Keratinocyte (primary cell): ENCODE measurements around the gene NCKAP5. TPM values are rescaled to one million over a fixed set of nuclear protein-coding genes. Genes with fewer than 3 reads are reported as not detected.

ENCODE experiments used
- DNase-seq: peaks from one replicate; pipeline ENCODE4 v3.0.0-alpha.2; 2011; ENCODE audit warnings: low read depth, missing footprints, low spot score
- FAIRE-seq: peaks from 2 replicates; lab custom pipeline; 2011; peaks lifted over from hg19 to GRCh38; lab: Jason Lieb, UNC
- H2AFZ ChIP-seq: 2 replicates; pipeline ENCODE4 v1.6.0; 2012; ENCODE audit warnings: low read length, control low read depth, inconsistent platforms; ENCODE audit not compliant: control insufficient read depth
- H3K27ac ChIP-seq: 2 replicates; pipeline ENCODE4 v1.5.1; 2011; ENCODE audit warnings: low read length; ENCODE audit not compliant: control insufficient read depth, insufficient read depth
- H3K27me3 ChIP-seq: 3 replicates; pipeline ENCODE4 v1.6.0; 2011; ENCODE audit warnings: low read length; ENCODE audit not compliant: control insufficient read depth, insufficient read depth; ENCODE audit errors: extremely low read depth
- H3K36me3 ChIP-seq, 2 experiments: 2 replicates in 1 of 2; 3 replicates in 1 of 2; pipeline ENCODE4 v1.5.1; 2011; ENCODE audit warnings: low read length in 2 of 2, mild to moderate bottlenecking in 1 of 2; ENCODE audit not compliant: control insufficient read depth in 2 of 2, insufficient read depth in 2 of 2; ENCODE audit errors: extremely low read depth in 1 of 2
- H3K4me1 ChIP-seq: 3 replicates; pipeline ENCODE4 v1.5.1; 2011; ENCODE audit warnings: low read length; ENCODE audit not compliant: control insufficient read depth, insufficient read depth; ENCODE audit errors: extremely low read depth
- H3K4me2 ChIP-seq: 3 replicates; pipeline ENCODE4 v1.6.0; 2011; ENCODE audit warnings: low read depth, low read length; ENCODE audit not compliant: control insufficient read depth, insufficient read depth; ENCODE audit errors: extremely low read depth
- H3K4me3 ChIP-seq, 3 experiments: fragments of 200-600 bp in 1 of 3; sonication (generic) in 1 of 3; 2 replicates in 2 of 3; 3 replicates in 1 of 3; pipeline ENCODE4 v1.5.1; 2011 to 2016; ENCODE audit warnings: low read length in 3 of 3, mild to moderate bottlenecking in 3 of 3, control low read depth in 2 of 3, inconsistent platforms in 1 of 3, low read depth in 1 of 3, mixed read lengths in 1 of 3, mixed run types in 1 of 3, moderate library complexity in 1 of 3; ENCODE audit not compliant: control insufficient read depth in 2 of 3, insufficient read depth in 2 of 3; ENCODE audit errors: extremely low read depth in 1 of 3
- H3K79me2 ChIP-seq: 2 replicates; pipeline ENCODE4 v1.6.0; 2012; ENCODE audit warnings: low read length; ENCODE audit not compliant: control insufficient read depth, insufficient read depth
- H3K9ac ChIP-seq: 3 replicates; pipeline ENCODE4 v1.6.0; 2011; ENCODE audit warnings: low read length; ENCODE audit not compliant: control insufficient read depth, insufficient read depth; ENCODE audit errors: extremely low read depth
- H3K9me1 ChIP-seq: 3 replicates; pipeline ENCODE4 v1.6.0; 2011; ENCODE audit warnings: low read length; ENCODE audit not compliant: control insufficient read depth, insufficient read depth; ENCODE audit errors: extremely low read depth
- H3K9me3 ChIP-seq: 2 replicates; pipeline ENCODE4 v1.5.1; 2012; ENCODE audit warnings: low read depth, low read length; ENCODE audit not compliant: control insufficient read depth
- H4K20me1 ChIP-seq: 3 replicates; pipeline ENCODE4 v1.6.0; 2011; ENCODE audit warnings: low read length; ENCODE audit not compliant: control insufficient read depth, insufficient read depth; ENCODE audit errors: extremely low read depth
- EZH2 ChIP-seq: IDR thresholded peaks from one replicate; pipeline ENCODE4 v1.6.1; 2012; ENCODE audit warnings: inconsistent platforms, mild to moderate bottlenecking, low read length, moderate library complexity
- dilution Hi-C: fragments of 300-500 bp; cut with MboI; formaldehyde crosslinking; loops from one replicate; pipeline ENCODE4 v1.7.0; 2020; ENCODE audit warnings: low sequenced_read_pairs; ENCODE audit not compliant: extremely low pct_ligation_motif_present
- polyA plus RNA-seq, 5 experiments: library from polyadenylated mRNA; depleted of rRNA in 3 of 5; stranded (reverse) in 3 of 5; stranded (forward) in 1 of 5; unstranded in 1 of 5; fragments of >200 nt; gene quantifications; 1 replicate in 1 of 5; 2 replicates in 3 of 5; 3 replicates in 1 of 5; pipeline versions ENCODE4 v1.2.1 to v1.2.3, GENCODE V29; 2011 to 2012; ENCODE audit warnings: missing spikeins in 2 of 5, low read depth in 1 of 5, low replicate concordance in 1 of 5
- TF ChIP-seq, protein P1 (sequence below), 3 experiments: IDR thresholded peaks in 1 of 3; conservative IDR thresholded peaks in 1 of 3; optimal IDR thresholded peaks in 1 of 3; 2 replicates in 2 of 3; 3 replicates in 1 of 3; pipeline versions ENCODE3 to v1.5.1; 2011; ENCODE audit warnings: low read length in 3 of 3, mild to moderate bottlenecking in 3 of 3, moderate library complexity in 2 of 3, control low read depth in 1 of 3, inconsistent platforms in 1 of 3; ENCODE audit not compliant: insufficient read depth in 2 of 3; ENCODE audit errors: extremely low read depth in 1 of 3

The NCKAP5 gene
- polyA plus RNA-seq, 1 donor (not counting 4 experiments of a cell fraction or from before 2014, with no cell fraction given) = 3.6 TPM

GRCh38 chr2:133157141-133157540, 411.1 kb downstream of the NCKAP5 start:
- no peak overlapping the region for H3K4me2 ChIP-seq
- no peaks in the 10 kb centered on the region for H4K20me1 ChIP-seq
- H3K4me1 ChIP-seq = no peaks in the 10 kb centered on the region
- no peaks in the 10 kb centered on the region for H3K9me3 ChIP-seq
- H3K27me3 ChIP-seq = no peaks in the 10 kb centered on the region
- H3K9me1 ChIP-seq = no peaks in the 10 kb centered on the region
- H3K79me2 ChIP-seq = no peaks in the 10 kb centered on the region
- dilution Hi-C loops = no loop called here
- no peak for DNase-seq
- no peak for FAIRE-seq
- TF ChIP-seq, protein P1, sequence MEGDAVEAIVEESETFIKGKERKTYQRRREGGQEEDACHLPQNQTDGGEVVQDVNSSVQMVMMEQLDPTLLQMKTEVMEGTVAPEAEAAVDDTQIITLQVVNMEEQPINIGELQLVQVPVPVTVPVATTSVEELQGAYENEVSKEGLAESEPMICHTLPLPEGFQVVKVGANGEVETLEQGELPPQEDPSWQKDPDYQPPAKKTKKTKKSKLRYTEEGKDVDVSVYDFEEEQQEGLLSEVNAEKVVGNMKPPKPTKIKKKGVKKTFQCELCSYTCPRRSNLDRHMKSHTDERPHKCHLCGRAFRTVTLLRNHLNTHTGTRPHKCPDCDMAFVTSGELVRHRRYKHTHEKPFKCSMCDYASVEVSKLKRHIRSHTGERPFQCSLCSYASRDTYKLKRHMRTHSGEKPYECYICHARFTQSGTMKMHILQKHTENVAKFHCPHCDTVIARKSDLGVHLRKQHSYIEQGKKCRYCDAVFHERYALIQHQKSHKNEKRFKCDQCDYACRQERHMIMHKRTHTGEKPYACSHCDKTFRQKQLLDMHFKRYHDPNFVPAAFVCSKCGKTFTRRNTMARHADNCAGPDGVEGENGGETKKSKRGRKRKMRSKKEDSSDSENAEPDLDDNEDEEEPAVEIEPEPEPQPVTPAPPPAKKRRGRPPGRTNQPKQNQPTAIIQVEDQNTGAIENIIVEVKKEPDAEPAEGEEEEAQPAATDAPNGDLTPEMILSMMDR (optimal IDR thresholded peaks at IDR 0.05 in 1 of 3, IDR thresholded peaks at IDR 0.05 in 1 of 3, conservative IDR thresholded peaks at IDR 0.05 in 1 of 3; ENCODE audit: extremely low read depth in 1 of 3, insufficient read depth in 2 of 3, low read length in 3 of 3) = no peak
- TF ChIP-seq EZH2 = no peak
- H2AFZ ChIP-seq = no peak overlapping the region
- H3K4me3 ChIP-seq = no peak overlapping the region
- no peak overlapping the region for H3K9ac ChIP-seq
- H3K27ac ChIP-seq = no peak overlapping the region
- H3K36me3 ChIP-seq = no peaks in the 10 kb centered on the region

GRCh38 chr2:133152801-133153200, 415.5 kb downstream of the NCKAP5 start:
- Histone ChIP-seq H3K4me3 (no peak overlapping the region), H3K27me3 (no peaks in the 10 kb centered on the region), H4K20me1 (no peaks in the 10 kb centered on the region), H3K79me2 (no peaks in the 10 kb centered on the region), H3K9me3 (no peaks in the 10 kb centered on the region), H3K9me1 (no peaks in the 10 kb centered on the region), H3K27ac (no peak overlapping the region), H3K4me2 (no peak overlapping the region), H3K4me1 (no peaks in the 10 kb centered on the region), H3K9ac (no peak overlapping the region), H2AFZ (no peak overlapping the region), H3K36me3 (no peaks in the 10 kb centered on the region)
- no peak for TF ChIP-seq EZH2
- dilution Hi-C loops = no loop called here
- DNase-seq (no peak), FAIRE-seq (no peak)

GRCh38 chr2:133148187-133148586, 420.1 kb downstream of the NCKAP5 start:
- FAIRE-seq (no peak), DNase-seq (no peak)
- H3K27ac ChIP-seq = no peak overlapping the region
- no peaks in the 10 kb centered on the region for H3K36me3 ChIP-seq
- TF ChIP-seq, protein P1 (optimal IDR thresholded peaks at IDR 0.05 in 1 of 3, IDR thresholded peaks at IDR 0.05 in 1 of 3, conservative IDR thresholded peaks at IDR 0.05 in 1 of 3; ENCODE audit: extremely low read depth in 1 of 3, insufficient read depth in 2 of 3, low read length in 3 of 3) = no peak
- TF ChIP-seq EZH2 = no peak
- no peaks in the 10 kb centered on the region for H3K9me3 ChIP-seq
- no peaks in the 10 kb centered on the region for H3K4me1 ChIP-seq
- no peak overlapping the region for H3K4me3 ChIP-seq
- dilution Hi-C loops = no loop called here
- no peaks in the 10 kb centered on the region for H4K20me1 ChIP-seq
- no peaks in the 10 kb centered on the region for H3K79me2 ChIP-seq
- no peaks in the 10 kb centered on the region for H3K27me3 ChIP-seq
- no peak overlapping the region for H3K4me2 ChIP-seq
- H3K9ac ChIP-seq = no peak overlapping the region
- H3K9me1 ChIP-seq = no peaks in the 10 kb centered on the region
- no peak overlapping the region for H2AFZ ChIP-seq
